ENCODE results near the gene FARP1.

The FARP1 gene

GRCh38 chr13:98142380-98143156 is at the start of gene FARP1 (continued):
- peak; percentile 12; the same call in 1 of the 2 replicates for TF ChIP-seq PRDM10 (tag by site-specific recombination; IDR thresholded peaks at IDR 0.05)
- TF ChIP-seq KLF1 (tag by site-specific recombination; IDR thresholded peaks at IDR 0.05): no peak
- TF ChIP-seq ZNF580 (tag by site-specific recombination; IDR thresholded peaks at IDR 0.05): no peak
- no peak for TF ChIP-seq ZNF518A (tag by site-specific recombination; conservative IDR thresholded peaks at IDR 0.05; ENCODE audit: low read depth)
- no peak for TF ChIP-seq ZNF777 (tag by site-specific recombination; IDR thresholded peaks at IDR 0.05; ENCODE audit: borderline replicate concordance)
- peak; percentile 44 for TF ChIP-seq KLF17 (tag by site-specific recombination; IDR thresholded peaks at IDR 0.05)
- 0 out of 2 replicates have a peak, but pooled peaks have one; percentile 1 for TF ChIP-seq ZNF677 (tag by site-specific recombination; IDR thresholded peaks at IDR 0.05)
- TF ChIP-seq TRIM28 (IDR thresholded peaks at IDR 0.05; ENCODE audit: borderline replicate concordance, low read length): no peak
- TF ChIP-seq ZNF335 (tag by site-specific recombination; conservative IDR thresholded peaks at IDR 0.05): peak; percentile 67
- peak; percentile 78; the same call in 1 of the 2 replicates for TF ChIP-seq ZNF561 (tag by site-specific recombination; IDR thresholded peaks at IDR 0.05; ENCODE audit: borderline replicate concordance)
- TF ChIP-seq ZNF623 (tag by site-specific recombination; IDR thresholded peaks at IDR 0.05): no peak
- TF ChIP-seq ZFHX2 (tag by site-specific recombination; conservative IDR thresholded peaks at IDR 0.05): peak; percentile 70
- TF ChIP-seq ZBTB26 (tag by site-specific recombination; optimal IDR thresholded peaks at IDR 0.05): peak; percentile 73
- TF ChIP-seq ZNF132 (tag by site-specific recombination; IDR thresholded peaks at IDR 0.05; ENCODE audit: borderline replicate concordance): no peak
- no peak for TF ChIP-seq YY1 (tag by site-specific recombination; IDR thresholded peaks at IDR 0.05)
- TF ChIP-seq ZBTB20 (tag by site-specific recombination; IDR thresholded peaks at IDR 0.05): peak; percentile 58; the same call in 1 of the 2 replicates
- TF ChIP-seq ZEB2 (tag by site-specific recombination; IDR thresholded peaks at IDR 0.05): peak; percentile 77
- no peak for TF ChIP-seq ZNF529 (tag by site-specific recombination; IDR thresholded peaks at IDR 0.05; ENCODE audit: insufficient replicate concordance)
- no peak; the same call in 1 of the 2 replicates for TF ChIP-seq ZNF596 (tag by site-specific recombination; IDR thresholded peaks at IDR 0.05)
- TF ChIP-seq ZBTB8A (tag by site-specific recombination; IDR thresholded peaks at IDR 0.05): peak; percentile 96
- TF ChIP-seq ZNF280D (tag by site-specific recombination; IDR thresholded peaks at IDR 0.05): no peak
- 0 out of 2 replicates have a peak, but pooled peaks have one; percentile 58 for TF ChIP-seq KLF16 (tag by site-specific recombination; IDR thresholded peaks at IDR 0.05)
- no peak for TF ChIP-seq ZNF221 (tag by site-specific recombination; IDR thresholded peaks at IDR 0.05; ENCODE audit: borderline replicate concordance)
- TF ChIP-seq ZNF76 (tag by site-specific recombination; IDR thresholded peaks at IDR 0.05; ENCODE audit: borderline replicate concordance, low read depth): peak; percentile 28; the same call in 1 of the 2 replicates
